GM18508 (cell line): ENCODE measurements around the gene BAIAP2.
"Not testable (repeated sequence)": the region's sequence is repeated elsewhere in the genome, so short reads cannot be mapped to it uniquely, and the experiment has no call there.

Source experiments
- ATAC-seq: cut with Tn5 transposase; IDR thresholded peaks from one replicate; pipeline ENCODE4 v1.9.1; 2021; ENCODE audit warnings: moderate number of reproducible peaks; ENCODE audit not compliant: insufficient read depth, unreplicated experiment

Gene BAIAP2

DNA sequence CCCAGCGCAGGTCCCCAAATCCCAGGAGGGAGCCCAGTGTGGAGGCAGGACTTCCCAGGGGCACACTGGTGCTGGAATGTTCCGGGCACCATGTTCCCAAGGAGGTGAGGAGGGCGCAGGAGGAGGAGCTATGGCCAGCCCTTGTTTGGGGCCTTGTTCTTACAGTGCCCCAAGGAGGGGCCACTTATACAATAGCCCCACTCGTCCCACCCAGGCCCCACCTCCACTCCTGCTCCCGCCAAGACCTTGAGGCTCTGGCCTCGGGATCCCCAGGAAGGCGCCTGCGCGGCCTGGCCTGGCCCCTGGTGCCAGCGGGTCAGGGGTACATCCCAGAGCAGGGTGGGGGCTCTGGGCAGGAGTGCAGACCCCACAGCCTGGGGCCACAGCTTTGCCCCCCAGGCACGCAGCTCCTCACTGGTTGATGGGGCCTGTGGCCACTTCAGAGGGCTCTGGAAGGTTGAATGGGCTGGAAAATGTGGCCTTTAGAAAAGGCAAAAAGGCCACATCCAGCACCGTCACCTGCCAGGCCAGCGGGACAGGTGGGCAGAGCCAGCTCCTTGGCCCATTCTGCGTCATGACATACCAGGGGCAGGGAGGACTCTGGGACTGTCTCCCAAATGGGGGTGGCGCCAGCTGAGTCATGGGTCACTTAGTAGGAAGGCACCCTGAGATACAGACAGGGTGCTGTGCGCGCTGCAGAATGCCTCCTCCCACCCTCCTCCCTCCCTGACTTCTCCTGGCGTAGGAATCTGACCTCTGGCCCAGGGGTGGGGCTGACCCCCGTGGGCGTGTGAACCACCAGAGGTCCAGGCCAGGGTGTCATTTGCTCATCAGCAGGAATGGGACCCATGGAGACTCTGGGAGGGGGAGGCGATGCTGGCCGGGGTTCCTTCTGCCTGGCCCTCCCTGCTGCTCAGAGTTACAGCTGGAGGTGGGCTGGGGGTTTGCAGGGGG, 98.1 kb downstream of the BAIAP2 start:
- ATAC-seq, result no peak

DNA sequence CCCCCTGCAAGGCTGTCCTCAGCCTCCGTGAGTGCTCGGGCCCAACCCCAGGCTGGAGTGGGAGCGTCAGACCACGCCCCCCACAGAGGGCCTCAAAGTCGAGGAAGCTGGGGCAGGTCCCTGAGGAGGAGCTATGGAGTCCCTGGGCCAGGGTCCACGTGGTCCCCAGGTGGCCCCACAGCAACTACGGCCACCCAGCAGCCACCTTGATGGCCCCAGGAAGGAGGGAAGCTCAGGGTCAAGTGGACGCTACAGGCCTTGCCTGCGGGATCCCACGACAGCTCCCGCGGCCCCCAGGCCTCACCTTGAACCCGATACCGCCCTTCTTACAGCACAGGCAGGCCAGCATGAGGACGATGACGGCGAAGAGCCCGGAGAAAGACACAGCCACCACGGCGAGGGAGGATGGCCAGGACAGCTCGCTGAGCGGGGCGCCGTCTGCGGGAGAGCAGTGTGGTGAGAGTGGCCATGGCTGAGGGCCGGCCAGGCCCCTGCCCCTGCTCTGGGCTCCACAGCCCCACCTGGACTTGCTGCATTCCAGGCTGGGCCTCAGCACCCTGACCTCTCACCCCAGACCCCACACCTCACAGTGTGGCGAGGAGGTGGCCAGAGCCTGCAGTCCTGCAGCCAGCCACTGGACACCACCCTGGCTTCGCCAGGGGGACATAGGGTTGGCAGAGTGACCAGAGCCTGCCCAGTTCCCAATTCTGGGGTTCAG, 99.3 kb downstream of the BAIAP2 start:
- no peak for ATAC-seq

DNA sequence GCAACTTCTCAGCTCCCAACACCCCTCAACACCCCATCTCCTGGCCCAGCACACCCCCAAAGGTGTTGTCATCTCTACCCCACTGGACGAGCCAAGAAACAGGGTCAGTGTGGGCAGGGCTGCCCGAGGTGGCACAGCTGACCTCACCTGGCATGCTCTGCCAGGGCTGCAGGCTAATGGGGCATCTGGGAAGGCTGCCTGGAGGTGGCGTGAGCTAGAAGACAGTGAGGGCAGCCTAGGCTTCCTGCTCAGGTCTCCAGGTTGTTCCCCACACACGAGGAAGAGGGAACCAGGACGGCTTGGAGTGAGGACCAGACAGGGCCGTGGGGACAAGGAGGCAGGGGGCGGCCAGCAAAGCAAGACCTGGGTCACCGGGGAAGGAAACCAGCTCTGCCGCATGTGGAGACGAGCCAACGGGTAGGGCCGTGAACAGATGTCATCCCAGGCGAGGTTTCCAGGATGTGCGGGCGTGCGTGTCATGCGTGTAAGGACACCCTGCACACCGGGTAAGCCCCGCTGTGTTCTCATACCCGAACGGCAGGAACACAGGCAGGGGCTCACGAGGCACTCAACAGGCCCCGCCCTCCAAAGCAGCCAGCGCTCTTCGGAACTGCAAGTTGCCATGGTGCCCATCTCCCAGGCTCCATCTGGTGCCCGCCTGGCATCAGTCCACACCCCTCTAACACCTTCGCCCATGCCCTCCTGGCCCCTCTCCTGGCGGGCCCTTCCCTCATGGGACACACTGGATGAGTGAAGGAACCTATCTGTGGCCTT, 100.7 kb downstream of the BAIAP2 start:
- ATAC-seq, result no peak

DNA sequence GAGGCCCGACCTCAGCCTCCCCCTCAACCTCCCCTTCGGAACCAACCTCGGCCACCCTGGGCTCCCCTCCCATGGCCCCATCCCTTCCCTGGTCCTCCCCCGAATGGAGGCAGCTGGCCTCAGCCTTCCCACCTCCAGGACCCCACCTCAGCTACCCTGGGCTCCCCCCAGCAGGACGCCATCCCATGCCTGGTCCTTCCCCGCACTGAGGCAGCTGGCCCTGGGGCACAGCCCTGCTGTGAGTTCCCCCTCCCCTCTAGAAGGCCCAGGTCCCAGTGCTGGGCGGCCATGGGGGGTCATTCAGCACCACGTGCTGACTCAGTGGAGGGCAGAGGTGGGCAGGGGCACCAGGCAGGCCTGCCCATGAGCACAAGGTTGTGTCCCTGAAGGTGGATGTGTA, 101.4 kb downstream of the BAIAP2 start:
- no peak for ATAC-seq

DNA sequence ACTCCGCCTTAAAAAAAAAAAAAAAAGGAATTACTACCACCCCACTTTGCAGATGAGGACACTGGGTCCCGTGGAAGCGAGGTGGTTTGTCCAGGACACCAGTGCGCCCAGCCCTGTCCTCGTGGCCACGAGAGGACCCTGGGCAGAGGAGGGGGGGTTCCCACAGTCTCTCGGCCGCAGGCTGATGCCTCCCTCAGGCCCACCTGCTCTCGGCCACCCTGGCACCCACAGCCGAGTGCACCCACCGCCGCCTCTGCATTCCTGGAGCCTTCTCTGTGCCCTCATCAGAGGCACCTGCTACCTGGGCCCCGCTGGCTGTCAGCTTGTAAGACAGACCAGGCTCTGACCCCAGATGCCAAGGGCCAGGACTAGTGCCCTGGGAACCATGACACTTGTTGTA, 102.3 kb downstream of the BAIAP2 start:
- ATAC-seq, result no peak

DNA sequence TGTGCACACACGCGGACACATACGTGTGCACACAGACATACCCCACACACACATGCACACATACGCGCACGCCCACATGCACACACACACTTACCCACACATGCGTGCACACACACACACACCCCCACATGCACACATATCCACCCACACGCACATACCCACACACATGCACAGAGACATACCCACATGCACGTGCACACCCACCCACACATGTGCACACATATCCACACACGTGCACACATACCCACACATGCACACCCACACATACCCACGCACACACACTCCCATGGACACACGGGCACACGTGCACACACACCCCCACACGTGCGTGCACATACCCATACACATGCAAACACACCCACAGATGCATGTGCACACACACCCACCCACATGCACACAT, 103.1 kb downstream of the BAIAP2 start:
- ATAC-seq, result no peak

DNA sequence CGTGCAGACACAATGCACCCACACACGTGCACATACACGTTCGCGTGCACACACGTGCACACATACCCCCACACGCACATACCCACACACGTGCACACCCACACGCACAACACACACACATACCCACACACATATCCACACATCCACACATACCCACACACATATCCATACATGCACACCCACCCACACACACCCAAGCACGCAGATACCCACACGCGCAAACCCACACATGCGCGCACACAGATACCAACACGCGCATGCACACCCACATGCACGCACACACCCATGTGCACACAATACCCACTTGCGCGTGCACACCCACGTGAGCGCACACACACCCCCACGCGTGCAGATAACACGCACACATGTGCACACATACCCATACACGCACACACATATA, 103.5 kb downstream of the BAIAP2 start:
- no peak for ATAC-seq

DNA sequence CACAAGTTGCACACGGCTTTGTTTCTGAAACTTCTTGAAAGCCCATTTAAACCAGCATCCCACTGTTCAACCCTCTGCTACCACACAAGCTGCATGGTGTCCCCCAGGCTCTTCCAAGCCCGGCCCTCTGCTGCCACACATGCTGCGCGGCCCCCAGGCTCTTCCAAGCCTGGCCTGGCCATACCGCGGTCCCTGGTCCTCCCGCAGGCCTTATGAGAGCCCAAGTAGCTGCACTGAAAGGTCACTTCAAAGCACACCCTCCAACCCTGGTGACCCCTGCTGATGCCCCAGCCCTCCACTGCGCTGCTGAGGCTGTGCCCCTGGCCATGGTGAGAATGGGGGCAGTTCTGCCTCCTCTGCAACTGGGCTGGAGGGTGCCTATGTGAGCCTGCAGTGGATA, 104.5 kb downstream of the BAIAP2 start:
- ATAC-seq, result no peak

DNA sequence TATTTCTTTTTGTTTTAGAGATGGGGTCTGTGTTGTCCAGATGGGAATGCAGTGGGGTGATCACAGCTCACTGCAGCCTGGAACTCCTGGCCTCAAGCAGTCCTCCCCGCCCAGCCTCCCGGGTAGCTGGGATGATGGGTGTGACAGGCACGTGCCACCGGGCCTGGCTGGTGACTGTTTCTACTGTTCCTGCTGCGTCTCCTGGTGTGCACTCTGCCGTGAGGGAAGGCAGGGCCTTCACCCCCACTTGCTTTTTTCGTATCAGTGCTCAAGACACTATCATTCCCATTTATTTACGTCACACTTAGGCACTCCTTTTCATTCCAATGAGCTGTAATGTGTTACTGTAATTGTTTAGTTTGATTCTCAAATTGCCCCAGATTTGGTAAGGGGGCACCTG, 105.1 kb downstream of the BAIAP2 start:
- ATAC-seq, result no peak

DNA sequence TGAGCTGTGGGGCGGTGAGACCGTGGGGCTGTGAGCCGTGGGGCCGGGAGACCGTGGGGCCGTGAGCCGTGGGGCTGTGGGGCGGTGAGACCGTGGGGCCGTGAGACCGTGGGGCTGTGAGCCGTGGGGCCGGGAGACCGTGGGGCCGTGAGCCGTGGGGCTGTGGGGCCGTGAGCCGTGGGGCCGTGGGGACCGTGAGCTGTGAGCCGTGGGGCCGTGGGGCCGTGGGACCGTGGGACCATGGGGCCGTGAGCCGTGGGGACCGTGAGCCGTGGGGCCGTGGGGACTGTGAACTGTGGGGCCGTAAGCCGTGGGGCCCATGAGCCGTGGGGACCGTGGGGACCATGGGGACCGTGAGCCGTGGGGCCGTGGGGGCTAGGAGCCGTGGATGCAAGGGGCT, 105.7 kb downstream of the BAIAP2 start:
- no peak for ATAC-seq

DNA sequence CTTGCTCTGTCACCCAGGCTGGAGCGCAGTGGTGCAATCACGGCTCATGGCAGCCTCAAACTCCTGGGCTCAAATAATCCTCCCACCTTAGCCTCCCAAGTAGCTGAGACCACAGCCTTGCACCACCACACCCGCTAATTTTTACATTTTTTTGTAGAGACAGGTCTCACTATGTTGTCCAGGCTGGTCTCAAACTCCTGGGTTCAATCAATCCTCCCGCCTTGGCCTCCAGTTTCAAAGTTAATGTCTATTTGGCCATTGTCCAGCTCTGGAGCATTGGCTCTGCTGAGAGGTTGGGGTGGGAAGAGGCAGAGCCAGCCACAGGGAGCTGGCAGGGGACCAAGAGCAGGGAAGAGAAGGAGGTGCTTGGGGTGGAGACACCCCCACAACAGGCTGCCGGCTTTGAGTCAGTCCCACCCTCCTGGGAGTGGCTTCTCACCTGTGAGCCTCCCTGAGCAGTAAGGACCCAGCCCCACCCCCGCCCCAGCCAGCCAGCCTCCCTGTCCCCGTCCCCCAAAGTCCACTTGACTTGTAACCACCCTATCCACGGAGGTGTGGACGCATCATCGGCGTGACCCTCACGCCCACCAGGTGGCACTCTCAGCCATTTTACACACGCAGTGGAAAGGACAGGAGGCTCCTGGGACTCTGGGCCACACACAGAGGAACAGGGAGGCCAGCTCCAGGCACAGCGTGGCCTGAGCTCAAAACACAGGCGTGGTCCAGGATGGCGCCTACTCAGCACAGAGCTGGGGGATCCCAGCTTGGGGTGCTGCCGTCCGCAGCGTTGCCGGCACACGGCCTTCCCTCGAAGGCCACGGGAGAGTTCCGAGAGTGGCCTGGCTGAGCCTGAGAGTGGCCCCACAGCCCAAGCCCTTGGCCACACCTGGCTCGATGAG, 107.6 kb downstream of the BAIAP2 start:
- no peak for ATAC-seq

DNA sequence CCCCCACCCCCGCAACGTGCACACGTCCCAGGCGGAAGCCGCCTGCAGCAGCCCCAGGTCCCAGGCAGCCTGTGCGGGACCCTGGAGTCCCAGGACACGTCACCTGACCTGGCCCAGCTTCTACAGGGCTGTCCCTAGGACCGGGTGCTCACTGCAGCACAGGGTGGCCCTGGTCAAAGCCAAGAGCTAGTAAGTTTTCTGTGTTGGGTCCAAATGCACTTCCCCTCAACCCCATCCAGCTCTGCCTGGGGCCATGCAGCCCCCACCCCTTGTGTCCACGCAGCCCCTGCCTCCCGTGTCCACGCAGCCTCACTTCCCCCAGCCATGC, 108.2 kb downstream of the BAIAP2 start:
- no peak for ATAC-seq

DNA sequence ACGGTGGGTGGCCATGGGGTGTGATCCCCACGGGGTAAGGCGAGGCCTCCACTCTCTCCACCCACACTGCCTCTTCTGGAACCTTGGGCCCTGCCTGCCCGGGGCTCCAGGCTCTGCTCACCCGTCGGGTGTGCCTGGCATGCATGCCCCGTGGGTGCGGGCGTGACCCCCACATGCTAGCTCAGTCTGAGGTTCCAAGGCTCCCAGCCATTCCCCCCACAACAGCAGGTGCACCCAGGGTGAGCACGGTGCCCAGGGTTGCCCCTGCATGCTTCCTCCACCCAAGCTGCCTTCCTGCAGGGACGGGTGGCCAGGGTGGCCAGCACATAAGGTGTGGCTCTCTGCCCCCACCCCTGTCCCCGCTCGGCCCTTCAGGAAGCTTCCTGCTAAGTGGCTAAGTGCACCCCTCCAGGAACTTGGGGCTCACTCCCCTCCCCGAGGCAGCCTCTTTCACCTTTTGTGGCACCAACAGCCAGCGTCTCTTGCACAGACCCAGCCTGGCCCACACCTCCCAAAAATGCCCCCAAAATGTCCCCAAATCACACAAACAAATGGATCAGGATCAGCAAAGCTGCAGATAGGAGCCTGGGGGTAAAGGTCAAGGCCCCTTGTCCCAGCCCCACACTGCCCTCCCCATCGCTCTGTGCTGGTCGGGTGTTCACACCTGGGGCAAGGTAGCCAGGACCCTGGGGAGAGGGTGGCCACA, 108.9 kb downstream of the BAIAP2 start:
- no peak for ATAC-seq

DNA sequence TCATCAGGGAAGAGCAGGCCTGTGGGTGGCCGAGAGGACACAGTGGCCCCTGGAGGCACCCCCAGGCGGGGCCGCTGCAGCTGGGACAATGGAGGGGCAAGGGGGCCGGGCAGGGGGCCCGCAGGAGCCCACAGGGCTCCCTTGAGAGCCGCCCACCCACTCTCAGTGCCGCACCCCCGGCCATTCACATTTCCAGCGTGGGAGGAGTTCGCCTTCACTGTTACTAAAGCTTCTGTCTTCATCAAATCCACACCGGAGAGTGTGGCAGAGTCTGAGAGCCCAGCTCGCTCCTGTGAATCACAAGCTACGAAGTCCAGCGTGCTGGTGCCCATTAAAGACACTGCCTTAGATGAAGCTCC, 109.5 kb downstream of the BAIAP2 start:
- ATAC-seq, result no peak

DNA sequence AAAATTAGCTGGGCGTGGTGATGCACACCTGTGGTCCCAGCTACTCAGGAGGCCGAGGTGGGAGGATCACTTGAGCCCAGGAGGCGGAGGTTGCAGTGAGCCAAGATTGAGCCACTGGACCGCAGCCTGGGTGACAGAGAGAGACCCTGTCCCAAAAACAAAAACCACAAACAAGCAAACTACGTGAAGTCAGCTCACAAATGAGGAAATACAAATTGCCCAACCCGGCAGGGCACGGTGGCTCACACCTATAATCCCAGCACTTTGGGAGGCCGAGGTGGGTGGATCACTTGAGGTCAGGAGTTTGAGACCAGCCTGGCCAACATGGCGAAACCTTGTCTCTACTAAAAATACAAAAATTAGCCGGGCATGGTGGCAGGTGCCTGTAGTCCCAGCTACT, 111.3 kb downstream of the BAIAP2 start:
- ATAC-seq, result not testable (repeated sequence)

DNA sequence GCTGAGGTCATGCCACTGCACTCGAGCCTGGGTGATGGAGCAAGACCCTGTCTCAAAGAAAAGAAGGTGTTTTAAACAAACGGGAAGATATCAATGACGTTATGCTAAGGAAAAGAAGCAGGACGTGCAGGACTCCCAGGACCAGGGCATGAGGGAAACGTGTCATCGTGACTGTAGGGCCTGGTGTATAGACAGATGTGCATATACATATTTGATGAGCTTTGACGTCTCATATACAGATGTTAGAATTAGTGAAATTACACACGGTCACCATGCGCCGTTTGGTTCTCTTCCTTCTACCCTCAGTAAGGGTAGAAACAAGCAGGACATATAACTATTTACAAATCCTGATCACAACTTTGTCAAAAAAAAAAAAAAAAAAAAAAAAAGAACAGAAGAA, 112.8 kb downstream of the BAIAP2 start:
- no peak for ATAC-seq

DNA sequence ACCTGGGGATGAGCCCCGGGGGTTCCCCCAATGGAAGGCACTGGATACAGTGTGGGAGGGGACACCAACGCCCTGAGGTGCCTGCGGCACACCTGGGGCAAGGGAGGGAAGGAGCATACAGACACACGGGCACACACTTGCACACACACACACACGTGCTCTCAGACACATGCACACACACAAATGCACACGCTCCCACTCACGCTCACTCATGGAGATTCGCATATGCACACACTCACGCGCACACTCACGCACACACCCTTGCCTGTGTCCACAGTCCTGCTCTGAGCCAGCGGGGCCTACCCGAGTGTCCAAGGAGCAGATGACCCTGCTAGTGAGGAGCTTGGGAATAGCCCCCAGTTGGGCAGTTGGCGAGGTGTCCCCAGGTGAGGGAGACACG, 113.6 kb downstream of the BAIAP2 start:
- ATAC-seq, result no peak

DNA sequence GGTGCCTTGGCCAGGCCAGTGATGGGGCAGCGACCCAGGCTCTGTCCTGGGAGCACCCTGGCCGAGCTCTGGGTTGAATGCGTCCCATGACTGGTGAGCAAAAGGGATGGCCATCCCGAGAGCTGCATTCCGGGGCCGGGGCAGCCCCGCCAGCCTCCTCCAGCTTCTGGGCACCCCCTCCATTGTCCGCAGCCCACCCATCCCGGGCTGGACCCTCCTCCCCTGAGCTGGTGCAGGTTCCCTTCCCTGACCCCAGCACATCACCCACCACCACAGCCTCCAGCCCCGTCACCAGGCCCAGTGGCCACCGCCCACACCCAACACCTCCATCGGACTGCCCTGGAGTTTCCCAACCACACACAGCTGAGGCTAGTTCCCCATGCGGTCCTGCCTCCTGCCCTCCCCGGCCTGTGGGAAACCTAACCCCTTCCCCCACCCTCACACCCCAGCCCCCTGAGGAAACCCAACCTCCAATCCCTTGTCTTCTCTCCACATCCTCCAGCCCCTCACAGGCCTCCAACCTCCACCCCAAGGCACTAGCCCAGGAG, 114.1 kb downstream of the BAIAP2 start:
- ATAC-seq, result no peak

DNA sequence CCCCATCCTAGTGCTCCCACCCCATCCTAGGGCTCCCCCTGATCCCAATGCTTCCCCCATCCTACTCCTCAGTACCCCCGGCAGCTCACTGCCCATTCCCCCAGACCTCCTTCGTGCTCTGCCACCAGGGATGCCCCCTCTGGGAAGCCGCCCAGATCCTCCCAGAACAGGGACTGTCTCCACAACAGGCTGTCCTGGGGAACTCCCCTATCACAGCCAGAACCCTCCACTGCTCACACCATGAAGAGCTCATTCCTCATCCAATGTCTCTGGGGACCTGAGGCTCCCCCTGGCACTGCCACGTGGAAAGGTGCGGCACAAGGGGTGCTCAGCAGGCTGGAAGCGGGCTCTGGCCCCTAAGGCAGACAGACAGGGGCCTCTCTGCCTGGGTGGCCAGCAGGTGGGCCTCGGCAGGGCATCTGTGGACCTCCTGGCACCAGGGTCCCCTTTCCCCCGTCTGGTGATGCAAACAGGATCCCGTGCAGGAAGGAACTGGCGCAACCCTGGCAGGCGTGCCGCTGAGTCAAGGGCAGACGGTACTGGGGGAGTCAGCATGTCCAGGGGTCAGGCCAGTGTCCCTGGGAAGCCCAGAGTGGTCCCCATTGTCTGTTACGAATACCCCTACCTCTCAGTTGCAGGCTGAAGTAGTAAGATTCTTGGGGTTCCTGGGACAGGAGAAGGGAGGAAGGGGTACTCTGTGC, 115.6 kb downstream of the BAIAP2 start:
- ATAC-seq, result no peak
